Midbrain (tissue), 1 donor: Measurements from ENCODE around the gene VGLL4.

Source experiments
- DNase-seq: peaks from one replicate; lab custom pipeline; 2025; lab: John Stamatoyannopoulos, UW

The VGLL4 gene

GRCh38 chr3:11564577-11565001 is 79.1 kb downstream of the VGLL4 start:
- DNase-seq = no peak

- no peak for DNase-seq
These were observed 79.9 kb downstream of the VGLL4 start for GRCh38 chr3:11563865-11564185.

GRCh38 chr3:11563159-11563864 is 80.4 kb downstream of the VGLL4 start:
- DNase-seq = no peak

- no peak for DNase-seq
These were observed 81.3 kb downstream of the VGLL4 start for GRCh38 chr3:11562277-11562881.

- no peak for DNase-seq
These were observed 83.0 kb downstream of the VGLL4 start for GRCh38 chr3:11560746-11561145.

GRCh38 chr3:11559816-11560633 is 83.7 kb downstream of the VGLL4 start:
- DNase-seq = no peak

GRCh38 chr3:11558918-11559815 is 84.5 kb downstream of the VGLL4 start:
- no peak for DNase-seq

- no peak for DNase-seq
These were observed 85.3 kb downstream of the VGLL4 start for GRCh38 chr3:11558411-11558903.

- no peak for DNase-seq
These were observed 85.7 kb downstream of the VGLL4 start for GRCh38 chr3:11558002-11558401.

- DNase-seq = no peak
These were observed 86.7 kb downstream of the VGLL4 start for GRCh38 chr3:11556851-11557644.

GRCh38 chr3:11555881-11556633 is 87.7 kb downstream of the VGLL4 start:
- no peak for DNase-seq

- peak; percentile 41 for DNase-seq
These were observed 88.4 kb downstream of the VGLL4 start for GRCh38 chr3:11555211-11555782.

- no peak for DNase-seq
These were observed 89.0 kb downstream of the VGLL4 start for GRCh38 chr3:11554666-11555065.

GRCh38 chr3:11554236-11554610 is 89.5 kb downstream of the VGLL4 start:
- no peak for DNase-seq

- peak; percentile 37 for DNase-seq
These were observed 90.1 kb downstream of the VGLL4 start for GRCh38 chr3:11553436-11554235.

GRCh38 chr3:11552289-11553264 is 91.1 kb downstream of the VGLL4 start:
- DNase-seq = no peak

GRCh38 chr3:11551036-11551435 is 92.7 kb downstream of the VGLL4 start:
- no peak for DNase-seq

GRCh38 chr3:11549580-11550140 is 94.1 kb downstream of the VGLL4 start:
- no peak for DNase-seq
